IPS-18a (cell line): ENCODE data around the gene TCHH.

ENCODE experiments used
- H3K27ac ChIP-seq: one replicate; pipeline ENCODE4 v1.5.1; 2013; ENCODE audit warnings: low read length
- H3K27me3 ChIP-seq: one replicate; pipeline ENCODE4 v1.6.1; 2013; ENCODE audit warnings: mild to moderate bottlenecking, low read length; ENCODE audit not compliant: control insufficient read depth, insufficient read depth
- H3K36me3 ChIP-seq: one replicate; pipeline ENCODE4 v1.6.1; 2013; ENCODE audit warnings: low read depth, low read length; ENCODE audit not compliant: control insufficient read depth
- H3K4me1 ChIP-seq: one replicate; pipeline ENCODE4 v1.6.1; 2013; ENCODE audit warnings: low read depth, low read length; ENCODE audit not compliant: control insufficient read depth
- H3K4me3 ChIP-seq: one replicate; pipeline ENCODE4 v1.5.1; 2013; ENCODE audit warnings: low read length
- H3K9ac ChIP-seq: one replicate; pipeline ENCODE4 v1.6.1; 2013; ENCODE audit warnings: mild to moderate bottlenecking, low read length, moderate library complexity
- H3K9me3 ChIP-seq: one replicate; pipeline ENCODE4 v1.6.1; 2013; ENCODE audit warnings: low read depth, low read length; ENCODE audit not compliant: control insufficient read depth

Gene TCHH

DNA sequence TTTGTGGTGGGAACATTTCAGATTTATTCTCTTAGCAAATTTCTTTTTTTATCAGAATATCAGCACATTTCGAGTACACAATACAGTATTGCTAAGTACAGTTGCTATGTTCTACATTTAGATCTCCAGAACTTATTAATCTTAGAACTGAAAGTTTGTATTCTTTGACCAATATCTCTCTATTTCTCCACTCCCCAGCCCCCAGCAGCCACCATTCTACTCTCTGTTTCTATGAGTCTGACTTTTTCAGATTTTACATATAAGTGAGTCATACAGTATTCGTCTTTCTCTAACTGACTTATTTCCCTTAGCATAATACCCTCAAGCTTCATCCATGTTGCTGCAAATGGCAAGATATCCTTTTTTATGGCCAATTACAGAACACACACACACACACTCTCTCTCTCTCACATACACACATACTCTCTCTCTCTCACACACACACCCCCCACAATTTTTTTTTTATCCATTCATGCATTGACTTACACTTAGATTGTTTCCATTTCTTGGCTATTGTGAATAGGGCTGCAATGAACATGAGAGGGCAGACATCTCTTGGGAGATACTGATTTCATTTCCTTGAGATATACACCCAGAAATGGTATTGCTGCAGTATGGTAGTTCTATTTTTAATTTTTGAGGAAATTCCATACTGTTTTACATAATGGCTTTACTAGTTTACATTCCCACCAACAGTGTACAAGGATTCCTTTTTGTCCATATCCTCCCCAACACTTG, 28.1 kb upstream of the TCHH start:
- Histone ChIP-seq H3K27me3 (no peaks in the 10 kb centered on the region), H3K9ac (no peak overlapping the region), H3K4me1 (no peaks in the 10 kb centered on the region), H3K36me3 (no peaks in the 10 kb centered on the region), H3K4me3 (no peak overlapping the region), H3K27ac (no peak overlapping the region), H3K9me3 (peaks cover 45% of the 10 kb centered on the region)

GRCh38 chr1:152141971-152142584, 26.8 kb upstream of the TCHH start:
- Histone ChIP-seq H3K36me3 (no peaks in the 10 kb centered on the region), H3K4me1 (no peaks in the 10 kb centered on the region), H3K4me3 (no peak overlapping the region), H3K9ac (no peak overlapping the region), H3K27me3 (no peaks in the 10 kb centered on the region), H3K27ac (no peak overlapping the region), H3K9me3 (peaks cover 46% of the 10 kb centered on the region)

DNA sequence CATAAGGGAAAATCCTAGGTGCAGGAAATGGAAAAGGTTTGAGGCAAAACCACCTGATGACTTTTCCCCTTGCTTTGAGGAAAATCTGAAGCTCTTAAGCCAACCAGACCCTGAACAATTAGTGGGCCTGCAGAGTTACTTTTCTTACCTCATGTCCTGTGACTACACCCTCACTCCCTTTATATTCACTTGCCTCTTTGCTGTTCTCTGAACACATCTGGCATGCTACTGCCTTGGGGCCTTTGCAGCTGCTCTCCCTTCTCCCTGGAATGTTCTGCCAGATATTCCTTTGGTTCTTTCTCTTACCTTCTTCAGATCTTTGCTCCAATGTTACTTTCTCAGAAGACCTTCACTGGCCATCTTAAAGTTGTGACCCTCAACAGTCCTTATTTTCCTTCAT, 22.0 kb upstream of the TCHH start:
- Histone ChIP-seq H3K9me3 (peaks cover 66% of the 10 kb centered on the region), H3K36me3 (no peaks in the 10 kb centered on the region), H3K4me1 (no peaks in the 10 kb centered on the region), H3K27ac (no peak overlapping the region), H3K4me3 (no peak overlapping the region), H3K9ac (no peak overlapping the region), H3K27me3 (no peaks in the 10 kb centered on the region)

- no peaks in the 10 kb centered on the region for H3K4me1 ChIP-seq
- no peaks in the 10 kb centered on the region for H3K27me3 ChIP-seq
- no peaks in the 10 kb centered on the region for H3K36me3 ChIP-seq
- H3K9me3 ChIP-seq, result peaks cover 67% of the 10 kb centered on the region
- no peak overlapping the region for H3K9ac ChIP-seq
- no peak overlapping the region for H3K4me3 ChIP-seq
- no peak overlapping the region for H3K27ac ChIP-seq
Observed at GRCh38 chr1:152130186-152130585, 14.9 kb upstream of the TCHH start.

DNA sequence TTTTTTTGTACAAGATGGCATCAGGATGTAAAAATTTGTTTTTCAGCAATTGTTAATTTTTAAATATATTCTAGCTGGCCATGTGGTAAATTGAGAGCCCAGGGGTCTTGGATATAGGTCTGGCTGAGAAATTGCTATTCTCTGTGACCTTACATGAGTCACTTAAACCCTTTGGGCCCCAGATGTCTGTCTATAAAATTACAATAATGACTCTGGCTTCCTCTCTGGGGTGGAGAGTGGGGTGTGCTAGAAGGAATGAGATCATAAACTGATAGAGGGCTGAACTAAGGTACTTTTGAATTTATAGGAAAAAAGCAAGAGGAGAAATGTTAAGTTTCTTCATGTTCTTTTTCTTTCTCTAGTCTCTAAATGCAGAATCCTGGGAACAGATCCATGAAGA, 12.4 kb upstream of the TCHH start:
- H3K9me3 ChIP-seq, result peaks cover 60% of the 10 kb centered on the region

GRCh38 chr1:152125834-152126443, 10.7 kb upstream of the TCHH start:
- Histone ChIP-seq H3K4me1 (no peaks in the 10 kb centered on the region), H3K27me3 (no peaks in the 10 kb centered on the region), H3K27ac (no peak overlapping the region), H3K4me3 (no peak overlapping the region), H3K9ac (no peak overlapping the region), H3K9me3 (peaks cover 49% of the 10 kb centered on the region), H3K36me3 (no peaks in the 10 kb centered on the region)

More for the DNA sequence above, 12.4 kb upstream of the TCHH start:
- Histone ChIP-seq H3K4me3 (no peak overlapping the region), H3K27me3 (no peaks in the 10 kb centered on the region), H3K27ac (no peak overlapping the region), H3K9ac (no peak overlapping the region), H3K4me1 (no peaks in the 10 kb centered on the region), H3K36me3 (no peaks in the 10 kb centered on the region)

GRCh38 chr1:152118915-152119314, 3.7 kb upstream of the TCHH start:
- Histone ChIP-seq H3K9ac (no peak overlapping the region), H3K27me3 (no peaks in the 10 kb centered on the region), H3K4me1 (no peaks in the 10 kb centered on the region), H3K27ac (no peak overlapping the region), H3K4me3 (no peak overlapping the region), H3K36me3 (no peaks in the 10 kb centered on the region), H3K9me3 (peaks cover 53% of the 10 kb centered on the region)

- H3K4me3 ChIP-seq, result no peak overlapping the region
- no peaks in the 10 kb centered on the region for H3K36me3 ChIP-seq
- no peak overlapping the region for H3K27ac ChIP-seq
- H3K9ac ChIP-seq, result no peak overlapping the region
- H3K9me3 ChIP-seq, result peaks cover 50% of the 10 kb centered on the region
- H3K27me3 ChIP-seq, result peaks cover 59% of the 10 kb centered on the region
- no peaks in the 10 kb centered on the region for H3K4me1 ChIP-seq
Observed at GRCh38 chr1:152112885-152113432, 2.3 kb downstream of the TCHH start.

- Histone ChIP-seq H3K9me3 (peaks cover 45% of the 10 kb centered on the region), H3K27me3 (peaks cover 66% of the 10 kb centered on the region), H3K9ac (no peak overlapping the region), H3K36me3 (no peaks in the 10 kb centered on the region), H3K4me1 (no peaks in the 10 kb centered on the region), H3K4me3 (no peak overlapping the region), H3K27ac (no peak overlapping the region)
Observed at GRCh38 chr1:152112101-152112884, 3.0 kb downstream of the TCHH start.

DNA sequence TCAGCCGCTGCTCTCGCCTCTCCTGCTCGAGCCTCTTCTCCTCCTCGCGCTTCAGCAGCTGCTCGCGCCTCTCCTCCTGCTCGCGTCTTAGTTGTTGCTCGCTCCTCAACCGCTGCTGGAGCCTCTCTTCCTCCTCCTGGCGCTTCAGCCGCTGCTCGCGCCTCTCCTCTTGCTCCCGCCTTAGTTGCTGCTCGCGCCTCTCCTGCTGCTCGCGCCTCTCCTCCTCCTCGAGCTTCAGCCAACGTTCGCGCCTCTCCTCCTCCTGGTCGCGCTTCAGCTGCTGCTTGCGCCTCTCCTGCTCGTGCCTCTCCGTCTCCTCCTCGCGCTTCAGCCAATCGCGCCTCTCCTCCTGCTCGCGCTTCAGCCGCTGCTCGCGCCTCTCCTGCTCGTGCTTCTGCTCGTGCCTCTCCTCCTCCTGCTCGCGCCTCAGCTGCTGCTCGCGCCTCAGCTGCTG, 3.7 kb downstream of the TCHH start:
- no peaks in the 10 kb centered on the region for H3K36me3 ChIP-seq
- H3K9me3 ChIP-seq, result peaks cover 37% of the 10 kb centered on the region
- H3K9ac ChIP-seq, result no peak overlapping the region
- H3K27me3 ChIP-seq, result peaks cover 73% of the 10 kb centered on the region
- H3K4me1 ChIP-seq, result no peaks in the 10 kb centered on the region
- no peak overlapping the region for H3K4me3 ChIP-seq
- no peak overlapping the region for H3K27ac ChIP-seq

- peaks cover 73% of the 10 kb centered on the region for H3K27me3 ChIP-seq
- H3K4me1 ChIP-seq, result no peaks in the 10 kb centered on the region
- H3K27ac ChIP-seq, result no peak overlapping the region
- no peak overlapping the region for H3K9ac ChIP-seq
- no peaks in the 10 kb centered on the region for H3K36me3 ChIP-seq
- H3K4me3 ChIP-seq, result no peak overlapping the region
- peaks cover 32% of the 10 kb centered on the region for H3K9me3 ChIP-seq
Observed at GRCh38 chr1:152110860-152111514, 4.3 kb downstream of the TCHH start.
